ENCODE results near the gene CDK7. TPM values are rescaled to one million over a fixed set of nuclear protein-coding genes. Genes with fewer than 3 reads are reported as not detected.

Gene CDK7
- polyA plus RNA-seq, 1 donor (not counting 4 experiments of a cell fraction or from before 2014, with no cell fraction given) = 80.5 TPM

GRCh38 chr5:69309380-69309779, 74.7 kb downstream of the CDK7 start:
- no peaks in the 10 kb centered on the region for H4K20me1 ChIP-seq (ENCODE audit: control insufficient read depth, extremely low read depth, insufficient read depth, low read length)
- H3K9me1 ChIP-seq (ENCODE audit: control insufficient read depth, extremely low read depth, insufficient read depth, low read length) = no peaks in the 10 kb centered on the region
- no peaks in the 10 kb centered on the region for H3K4me1 ChIP-seq (ENCODE audit: control insufficient read depth, extremely low read depth, insufficient read depth, low read length)
- dilution Hi-C loops (cut with MboI; ENCODE audit: extremely low pct_ligation_motif_present, low sequenced_read_pairs) = no loop called here
- no peak overlapping the region for H2AFZ ChIP-seq (ENCODE audit: control insufficient read depth, low read length)
- no peaks in the 10 kb centered on the region for H3K27me3 ChIP-seq (ENCODE audit: control insufficient read depth, extremely low read depth, insufficient read depth, low read length)
- no peak for FAIRE-seq
- H3K27ac ChIP-seq (ENCODE audit: control insufficient read depth, insufficient read depth, low read length) = no peak overlapping the region
- TF ChIP-seq EZH2 (IDR thresholded peaks at IDR 0.05; ENCODE audit: low read length) = no peak
- no peak for TF ChIP-seq CTCF (optimal IDR thresholded peaks at IDR 0.05 in 1 of 3, IDR thresholded peaks at IDR 0.05 in 1 of 3, conservative IDR thresholded peaks at IDR 0.05 in 1 of 3; ENCODE audit: extremely low read depth in 1 of 3, insufficient read depth in 2 of 3, low read length in 3 of 3)
- H3K36me3 ChIP-seq (ENCODE audit: control insufficient read depth in 2 of 2, extremely low read depth in 1 of 2, insufficient read depth in 2 of 2, low read length in 2 of 2) = peaks cover 0 to 2% of the 10 kb centered on the region in 2 experiments
- H3K9ac ChIP-seq (ENCODE audit: control insufficient read depth, extremely low read depth, insufficient read depth, low read length) = no peak overlapping the region
- no peaks in the 10 kb centered on the region for H3K79me2 ChIP-seq (ENCODE audit: control insufficient read depth, insufficient read depth, low read length)
- H3K4me3 ChIP-seq (ENCODE audit: control insufficient read depth in 2 of 3, extremely low read depth in 1 of 3, insufficient read depth in 2 of 3, low read depth in 1 of 3, low read length in 3 of 3) = no peak overlapping the region
- no peak overlapping the region for H3K4me2 ChIP-seq (ENCODE audit: control insufficient read depth, extremely low read depth, insufficient read depth, low read depth, low read length)
- no peaks in the 10 kb centered on the region for H3K9me3 ChIP-seq (ENCODE audit: control insufficient read depth, low read depth, low read length)
- no peak for DNase-seq (ENCODE audit: low read depth, low spot score)

GRCh38 chr5:69312459-69313160, 77.9 kb downstream of the CDK7 start:
- FAIRE-seq = no peak
- dilution Hi-C loops (cut with MboI; ENCODE audit: extremely low pct_ligation_motif_present, low sequenced_read_pairs) = no loop called here
- no peak overlapping the region for H2AFZ ChIP-seq (ENCODE audit: control insufficient read depth, low read length)

More at GRCh38 chr5:69312459-69313160, 77.9 kb downstream of the CDK7 start:
- no peak for TF ChIP-seq EZH2 (IDR thresholded peaks at IDR 0.05; ENCODE audit: low read length)
- TF ChIP-seq CTCF (optimal IDR thresholded peaks at IDR 0.05 in 1 of 3, IDR thresholded peaks at IDR 0.05 in 1 of 3, conservative IDR thresholded peaks at IDR 0.05 in 1 of 3; ENCODE audit: extremely low read depth in 1 of 3, insufficient read depth in 2 of 3, low read length in 3 of 3) = no peak
- Histone ChIP-seq H4K20me1 (ENCODE audit: control insufficient read depth, extremely low read depth, insufficient read depth, low read length) (no peaks in the 10 kb centered on the region), H3K9ac (ENCODE audit: control insufficient read depth, extremely low read depth, insufficient read depth, low read length) (no peak overlapping the region), H3K4me3 (ENCODE audit: control insufficient read depth in 2 of 3, extremely low read depth in 1 of 3, insufficient read depth in 2 of 3, low read depth in 1 of 3, low read length in 3 of 3) (no peak overlapping the region), H3K79me2 (ENCODE audit: control insufficient read depth, insufficient read depth, low read length) (no peaks in the 10 kb centered on the region), H3K27ac (ENCODE audit: control insufficient read depth, insufficient read depth, low read length) (no peak overlapping the region), H3K4me2 (ENCODE audit: control insufficient read depth, extremely low read depth, insufficient read depth, low read depth, low read length) (no peak overlapping the region), H3K9me1 (ENCODE audit: control insufficient read depth, extremely low read depth, insufficient read depth, low read length) (no peaks in the 10 kb centered on the region), H3K27me3 (ENCODE audit: control insufficient read depth, extremely low read depth, insufficient read depth, low read length) (no peaks in the 10 kb centered on the region), H3K4me1 (ENCODE audit: control insufficient read depth, extremely low read depth, insufficient read depth, low read length) (no peaks in the 10 kb centered on the region), H3K9me3 (ENCODE audit: control insufficient read depth, low read depth, low read length) (no peaks in the 10 kb centered on the region), H3K36me3 (ENCODE audit: control insufficient read depth in 2 of 2, extremely low read depth in 1 of 2, insufficient read depth in 2 of 2, low read length in 2 of 2) (peaks cover 0 to 2% of the 10 kb centered on the region in 2 experiments)
- DNase-seq (ENCODE audit: low read depth, low spot score) = no peak
